ENCODE results near the gene EQTN.

EQTN gene

GRCh38 chr9:27328483-27328882 lies 31.5 kb upstream of the EQTN start:
- Mint-ChIP-seq H3K4me1 (no peaks in the 10 kb centered on the region), H3K27ac (no peak overlapping the region), H3K4me3 (no peak overlapping the region), H3K9me3 (no peaks in the 10 kb centered on the region), H3K36me3 (no peaks in the 10 kb centered on the region)
- DNase-seq (ENCODE audit: low spot score in 2 of 2) (no peak), ATAC-seq (no peak)

- H3K9me3 Mint-ChIP-seq, result no peaks in the 10 kb centered on the region
- H3K4me1 Mint-ChIP-seq, result no peaks in the 10 kb centered on the region
- no peak overlapping the region for H3K27ac Mint-ChIP-seq
- no peaks in the 10 kb centered on the region for H3K36me3 Mint-ChIP-seq
- DNase-seq (ENCODE audit: low spot score in 2 of 2) (no peak), ATAC-seq (no peak)
- no peak overlapping the region for H3K4me3 Mint-ChIP-seq
Measured at GRCh38 chr9:27311184-27311583, 14.2 kb upstream of the EQTN start.

- no peaks in the 10 kb centered on the region for H3K9me3 Mint-ChIP-seq
- H3K27ac Mint-ChIP-seq, result no peak overlapping the region
- H3K36me3 Mint-ChIP-seq, result no peaks in the 10 kb centered on the region
- ATAC-seq (no peak), DNase-seq (ENCODE audit: low spot score in 2 of 2) (no peak)
- no peaks in the 10 kb centered on the region for H3K4me1 Mint-ChIP-seq
- H3K4me3 Mint-ChIP-seq, result no peak overlapping the region
Measured at GRCh38 chr9:27310582-27310981, 13.6 kb upstream of the EQTN start.

GRCh38 chr9:27308691-27309390 lies 11.9 kb upstream of the EQTN start:
- H3K4me3 Mint-ChIP-seq, result no peak overlapping the region
- H3K27ac Mint-ChIP-seq, result no peak overlapping the region
- DNase-seq (ENCODE audit: low spot score in 2 of 2), result no peak
- H3K36me3 Mint-ChIP-seq, result no peaks in the 10 kb centered on the region
- no peaks in the 10 kb centered on the region for H3K4me1 Mint-ChIP-seq
- no peak for ATAC-seq
- H3K9me3 Mint-ChIP-seq, result no peaks in the 10 kb centered on the region

GRCh38 chr9:27304521-27304920 lies 7.6 kb upstream of the EQTN start:
- Mint-ChIP-seq H3K27ac (no peak overlapping the region), H3K9me3 (no peaks in the 10 kb centered on the region), H3K4me1 (no peaks in the 10 kb centered on the region), H3K36me3 (no peaks in the 10 kb centered on the region), H3K4me3 (no peak overlapping the region)
- ATAC-seq (no peak), DNase-seq (ENCODE audit: low spot score in 2 of 2) (no peak)

- no peaks in the 10 kb centered on the region for H3K9me3 Mint-ChIP-seq
- ATAC-seq (no peak), DNase-seq (ENCODE audit: low spot score in 2 of 2) (no peak)
- no peaks in the 10 kb centered on the region for H3K4me1 Mint-ChIP-seq
- no peak overlapping the region for H3K4me3 Mint-ChIP-seq
- no peaks in the 10 kb centered on the region for H3K36me3 Mint-ChIP-seq
- no peak overlapping the region for H3K27ac Mint-ChIP-seq
Measured at GRCh38 chr9:27303219-27303618, 6.3 kb upstream of the EQTN start.

GRCh38 chr9:27293996-27294395 lies 3.0 kb downstream of the EQTN start:
- Mint-ChIP-seq H3K4me1 (no peaks in the 10 kb centered on the region), H3K9me3 (no peaks in the 10 kb centered on the region), H3K27ac (no peak overlapping the region), H3K4me3 (no peak overlapping the region), H3K36me3 (no peaks in the 10 kb centered on the region)
- no peak for DNase-seq (ENCODE audit: low spot score in 2 of 2)
- ATAC-seq, result no peak

- ATAC-seq (no peak), DNase-seq (ENCODE audit: low spot score in 2 of 2) (no peak)
- no peak overlapping the region for H3K27ac Mint-ChIP-seq
- H3K9me3 Mint-ChIP-seq, result no peaks in the 10 kb centered on the region
- no peak overlapping the region for H3K4me3 Mint-ChIP-seq
- no peaks in the 10 kb centered on the region for H3K36me3 Mint-ChIP-seq
- no peaks in the 10 kb centered on the region for H3K4me1 Mint-ChIP-seq
Measured at GRCh38 chr9:27292659-27293405, 4.1 kb downstream of the EQTN start.

- no peaks in the 10 kb centered on the region for H3K4me1 Mint-ChIP-seq
- no peak for DNase-seq (ENCODE audit: low spot score in 2 of 2)
- H3K27ac Mint-ChIP-seq, result no peak overlapping the region
- no peak for ATAC-seq
- no peaks in the 10 kb centered on the region for H3K36me3 Mint-ChIP-seq
- no peak overlapping the region for H3K4me3 Mint-ChIP-seq
- H3K9me3 Mint-ChIP-seq, result no peaks in the 10 kb centered on the region
Measured at GRCh38 chr9:27291292-27291691, 5.7 kb downstream of the EQTN start.

GRCh38 chr9:27282269-27282668 lies 14.7 kb downstream of the EQTN start:
- H3K9me3 Mint-ChIP-seq, result no peaks in the 10 kb centered on the region
- no peaks in the 10 kb centered on the region for H3K36me3 Mint-ChIP-seq
- no peak overlapping the region for H3K4me3 Mint-ChIP-seq
- DNase-seq (ENCODE audit: low spot score in 2 of 2) (no peak), ATAC-seq (no peak)
- H3K27ac Mint-ChIP-seq, result no peak overlapping the region
- no peaks in the 10 kb centered on the region for H3K4me1 Mint-ChIP-seq

GRCh38 chr9:27280860-27281259 lies 16.1 kb downstream of the EQTN start:
- H3K36me3 Mint-ChIP-seq, result no peaks in the 10 kb centered on the region
- ATAC-seq (no peak), DNase-seq (ENCODE audit: low spot score in 2 of 2) (no peak)
- H3K9me3 Mint-ChIP-seq, result no peaks in the 10 kb centered on the region
- H3K27ac Mint-ChIP-seq, result no peak overlapping the region
- H3K4me1 Mint-ChIP-seq, result no peaks in the 10 kb centered on the region
- H3K4me3 Mint-ChIP-seq, result no peak overlapping the region

GRCh38 chr9:27280249-27280648 lies 16.7 kb downstream of the EQTN start:
- no peaks in the 10 kb centered on the region for H3K9me3 Mint-ChIP-seq
- no peak overlapping the region for H3K27ac Mint-ChIP-seq
- no peaks in the 10 kb centered on the region for H3K36me3 Mint-ChIP-seq
- ATAC-seq (no peak), DNase-seq (ENCODE audit: low spot score in 2 of 2) (no peak)
- no peaks in the 10 kb centered on the region for H3K4me1 Mint-ChIP-seq
- no peak overlapping the region for H3K4me3 Mint-ChIP-seq

GRCh38 chr9:27279611-27280010 lies 17.3 kb downstream of the EQTN start:
- Mint-ChIP-seq H3K27ac (no peak overlapping the region), H3K4me1 (no peaks in the 10 kb centered on the region), H3K4me3 (no peak overlapping the region), H3K36me3 (no peaks in the 10 kb centered on the region), H3K9me3 (no peaks in the 10 kb centered on the region)
- ATAC-seq, result no peak
- no peak for DNase-seq (ENCODE audit: low spot score in 2 of 2)

GRCh38 chr9:27278374-27278773 lies 18.6 kb downstream of the EQTN start:
- Mint-ChIP-seq H3K4me1 (no peaks in the 10 kb centered on the region), H3K4me3 (no peak overlapping the region), H3K36me3 (no peaks in the 10 kb centered on the region), H3K27ac (no peak overlapping the region), H3K9me3 (no peaks in the 10 kb centered on the region)
- DNase-seq (ENCODE audit: low spot score in 2 of 2) (no peak), ATAC-seq (no peak)

- no peak overlapping the region for H3K27ac Mint-ChIP-seq
- no peak for ATAC-seq
- H3K9me3 Mint-ChIP-seq, result no peaks in the 10 kb centered on the region
- no peak for DNase-seq (ENCODE audit: low spot score in 2 of 2)
- no peaks in the 10 kb centered on the region for H3K36me3 Mint-ChIP-seq
- H3K4me3 Mint-ChIP-seq, result no peak overlapping the region
- no peaks in the 10 kb centered on the region for H3K4me1 Mint-ChIP-seq
Measured at GRCh38 chr9:27276193-27277030, 20.5 kb downstream of the EQTN start.

GRCh38 chr9:27273186-27273585 lies 23.8 kb downstream of the EQTN start:
- Mint-ChIP-seq H3K4me1 (no peaks in the 10 kb centered on the region), H3K9me3 (no peaks in the 10 kb centered on the region), H3K27ac (no peak overlapping the region), H3K4me3 (no peak overlapping the region), H3K36me3 (no peaks in the 10 kb centered on the region)
- no peak for DNase-seq (ENCODE audit: low spot score in 2 of 2)
- ATAC-seq, result no peak
